AG10803 (cell line): Measurements from ENCODE around the gene PRPF18.

Source experiments
- DNase-seq: peaks from one replicate; pipeline ENCODE4 v3.0.0; 2010; ENCODE audit warnings: low read depth
- H3K4me3 ChIP-seq: 2 replicates; pipeline ENCODE4 v1.5.1; 2011; ENCODE audit warnings: mild to moderate bottlenecking, low read length, control low read depth
- CTCF ChIP-seq: conservative IDR thresholded peaks from 2 replicates; pipeline ENCODE4 v1.5.1; 2011; ENCODE audit warnings: mild to moderate bottlenecking, low read length, control low read depth, inconsistent platforms

The PRPF18 gene

DNA sequence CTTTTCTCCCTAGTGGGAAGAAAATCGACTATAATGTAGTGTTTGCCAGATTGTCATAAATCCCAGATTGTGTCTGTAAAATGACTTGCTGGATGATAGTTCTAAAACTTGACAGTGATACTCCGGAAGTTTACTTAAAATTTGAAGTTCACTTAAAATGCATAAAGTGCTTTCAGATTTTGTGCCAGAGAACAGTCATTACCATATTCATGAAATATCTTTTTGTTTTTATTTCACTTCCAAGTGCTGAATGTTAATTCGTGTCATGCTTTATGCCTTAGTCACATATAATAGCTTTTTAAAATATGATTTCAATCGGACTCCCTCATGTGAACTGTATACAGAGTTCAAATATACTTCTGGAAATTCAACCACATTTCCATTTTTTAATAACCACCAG, 30.4 kb downstream of the PRPF18 start:
- no peak for TF ChIP-seq CTCF
- no peak overlapping the region for H3K4me3 ChIP-seq

DNA sequence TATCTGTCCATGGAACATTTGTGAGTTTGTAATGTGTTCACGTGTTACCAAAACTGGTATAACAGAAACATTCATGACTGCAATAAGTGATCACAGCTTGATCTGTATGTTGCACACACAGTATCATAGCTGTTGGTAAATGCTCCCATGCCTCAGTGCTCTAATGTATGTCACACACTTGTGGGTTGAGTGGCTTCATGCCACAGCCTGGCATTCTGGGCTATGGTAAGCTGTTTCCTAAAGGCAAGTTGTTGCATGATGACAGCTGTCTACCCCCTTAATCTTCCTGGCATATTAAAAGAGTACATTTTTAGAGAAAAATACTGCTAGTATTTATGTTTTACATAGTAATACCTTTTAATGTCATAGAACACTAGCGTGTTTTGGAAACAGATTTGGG, 35.2 kb downstream of the PRPF18 start:
- DNase-seq = no peak
- no peak overlapping the region for H3K4me3 ChIP-seq
- no peak for TF ChIP-seq CTCF

More for the DNA sequence above, 30.4 kb downstream of the PRPF18 start:
- DNase-seq = peak; percentile 22

DNA sequence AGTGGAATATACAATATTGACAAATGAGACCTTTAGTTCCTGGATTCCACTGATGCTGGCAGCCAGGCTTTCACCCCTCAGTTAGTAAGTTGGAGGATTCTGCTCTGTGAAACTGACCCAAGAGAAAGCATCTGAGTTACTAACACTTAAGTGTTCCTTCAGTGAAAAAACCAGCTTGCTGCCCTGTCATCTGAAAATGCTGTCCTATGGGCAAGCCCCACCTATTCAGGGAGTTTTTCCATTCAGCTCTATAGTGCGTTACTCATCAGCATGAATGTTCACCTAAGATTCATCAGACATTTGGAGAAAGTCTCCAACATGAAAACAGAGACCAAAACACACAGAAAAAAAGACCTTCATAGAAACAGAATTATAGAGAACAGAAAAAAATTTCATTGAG, 37.9 kb downstream of the PRPF18 start:
- no peak for DNase-seq
- no peak overlapping the region for H3K4me3 ChIP-seq
- no peak for TF ChIP-seq CTCF

- DNase-seq = peak; percentile 3
- no peak overlapping the region for H3K4me3 ChIP-seq
- TF ChIP-seq CTCF = no peak
Measured at GRCh38 chr10:13627459-13628310, 40.9 kb downstream of the PRPF18 start.

DNA sequence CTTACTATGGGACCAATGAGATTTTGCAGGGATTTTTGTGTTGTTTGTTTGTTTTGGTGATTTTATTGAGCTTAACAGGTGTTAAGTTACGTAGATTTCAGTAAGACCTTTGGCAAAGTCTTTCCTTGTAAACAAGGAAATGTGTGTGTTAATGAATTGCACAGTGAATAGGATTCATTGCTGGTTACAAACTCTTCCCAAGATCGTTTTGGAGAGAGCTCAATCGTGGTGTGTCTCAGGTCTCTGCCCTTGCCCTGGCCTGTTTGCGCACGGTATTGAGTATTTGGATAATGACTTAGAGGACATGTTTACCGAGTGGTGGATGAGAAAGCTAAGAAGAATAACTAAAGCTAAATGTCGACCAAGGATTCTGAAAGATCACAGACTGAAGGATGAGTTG, 41.9 kb downstream of the PRPF18 start:
- no peak for DNase-seq
- H3K4me3 ChIP-seq = no peak overlapping the region
- no peak for TF ChIP-seq CTCF

GRCh38 chr10:13629116-13629515, 42.4 kb downstream of the PRPF18 start:
- peak; percentile 22 for DNase-seq
- no peak for TF ChIP-seq CTCF

GRCh38 chr10:13630231-13630630, 43.5 kb downstream of the PRPF18 start:
- H3K4me3 ChIP-seq = no peak overlapping the region
- TF ChIP-seq CTCF = no peak
- no peak for DNase-seq

More at GRCh38 chr10:13629116-13629515, 42.4 kb downstream of the PRPF18 start:
- no peak overlapping the region for H3K4me3 ChIP-seq
